Measurements from ENCODE around the gene MBLAC1.

DNA sequence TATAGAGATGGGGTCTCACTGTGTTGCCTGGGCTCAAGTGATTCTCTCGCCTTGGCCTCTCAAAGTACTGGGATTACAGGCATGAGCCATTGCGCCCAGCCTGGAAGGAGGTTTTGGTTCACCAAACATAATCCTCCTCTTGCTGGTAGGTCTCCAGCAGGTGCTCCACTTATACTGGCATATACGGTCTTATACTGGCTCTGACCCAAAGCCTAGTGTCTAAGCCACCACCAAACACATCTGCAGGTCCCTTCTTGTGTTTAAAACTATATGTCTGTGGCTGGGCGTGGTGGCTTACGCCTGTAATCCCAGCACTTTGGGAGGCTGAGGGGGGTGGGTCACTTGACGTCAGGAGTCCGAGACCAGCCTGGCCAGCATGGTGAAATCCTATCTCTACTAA, 5.4 kb downstream of the MBLAC1 start:
- TF ChIP-seq, protein P1, sequence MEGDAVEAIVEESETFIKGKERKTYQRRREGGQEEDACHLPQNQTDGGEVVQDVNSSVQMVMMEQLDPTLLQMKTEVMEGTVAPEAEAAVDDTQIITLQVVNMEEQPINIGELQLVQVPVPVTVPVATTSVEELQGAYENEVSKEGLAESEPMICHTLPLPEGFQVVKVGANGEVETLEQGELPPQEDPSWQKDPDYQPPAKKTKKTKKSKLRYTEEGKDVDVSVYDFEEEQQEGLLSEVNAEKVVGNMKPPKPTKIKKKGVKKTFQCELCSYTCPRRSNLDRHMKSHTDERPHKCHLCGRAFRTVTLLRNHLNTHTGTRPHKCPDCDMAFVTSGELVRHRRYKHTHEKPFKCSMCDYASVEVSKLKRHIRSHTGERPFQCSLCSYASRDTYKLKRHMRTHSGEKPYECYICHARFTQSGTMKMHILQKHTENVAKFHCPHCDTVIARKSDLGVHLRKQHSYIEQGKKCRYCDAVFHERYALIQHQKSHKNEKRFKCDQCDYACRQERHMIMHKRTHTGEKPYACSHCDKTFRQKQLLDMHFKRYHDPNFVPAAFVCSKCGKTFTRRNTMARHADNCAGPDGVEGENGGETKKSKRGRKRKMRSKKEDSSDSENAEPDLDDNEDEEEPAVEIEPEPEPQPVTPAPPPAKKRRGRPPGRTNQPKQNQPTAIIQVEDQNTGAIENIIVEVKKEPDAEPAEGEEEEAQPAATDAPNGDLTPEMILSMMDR (IDR thresholded peaks at IDR 0.05; ENCODE audit: borderline replicate concordance, extremely low read depth, low read length, poor library complexity, severe bottlenecking) = no peak
- TF ChIP-seq EZH2 (IDR thresholded peaks at IDR 0.05; ENCODE audit: borderline replicate concordance, low read depth, low read length, severe bottlenecking) = no peak

Data from DND-41 (cell line).